Measurements from ENCODE around the gene FBXL22.
"Not testable (repeated sequence)": the region's sequence is repeated elsewhere in the genome, so short reads cannot be mapped to it uniquely, and the experiment has no call there.

FBXL22 gene

DNA sequence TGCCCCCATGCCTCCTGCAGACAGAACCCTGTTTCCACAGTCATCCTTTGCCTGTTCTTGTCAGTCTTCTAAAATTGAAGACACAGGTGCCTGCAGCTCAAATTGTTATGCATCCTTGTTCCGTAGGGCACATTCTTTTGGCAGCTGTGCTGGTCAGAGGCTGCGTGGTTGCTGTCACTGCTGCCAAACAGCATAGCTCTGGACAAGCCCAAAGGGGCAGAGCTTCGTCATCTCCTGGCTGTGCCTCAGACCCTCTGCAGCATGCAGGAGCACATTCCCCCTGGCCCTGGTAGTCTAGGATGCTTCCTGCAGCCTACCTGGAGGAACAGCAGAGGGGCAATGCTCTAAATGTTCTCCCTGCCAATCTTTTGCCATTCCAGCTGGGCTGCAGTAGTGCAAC lies 2.1 kb upstream of the FBXL22 start:
- no peak for DNase-seq

DNA sequence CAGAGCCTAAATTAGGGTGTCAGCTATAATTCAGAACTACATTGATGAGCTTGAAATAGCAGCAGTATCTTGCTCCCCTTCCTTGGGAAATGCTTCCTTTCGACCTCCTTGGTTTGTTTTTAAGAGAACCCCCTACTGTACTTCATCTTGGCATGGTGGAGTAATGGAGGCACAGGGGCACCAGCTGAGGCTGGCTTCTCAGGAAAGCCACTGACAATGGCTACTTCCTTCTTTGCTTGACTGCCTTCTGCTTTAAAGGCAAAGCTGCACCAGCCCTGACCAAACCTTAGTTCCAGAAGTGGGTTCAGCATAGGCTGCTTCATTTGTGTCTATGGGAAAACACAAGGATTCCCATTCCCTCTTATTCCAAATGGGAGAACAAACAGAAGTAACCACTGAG lies 1.5 kb upstream of the FBXL22 start:
- no peak for DNase-seq

GRCh38 chr15:63596676-63597037 lies 530 bp upstream of the FBXL22 start:
- no peak for DNase-seq

DNA sequence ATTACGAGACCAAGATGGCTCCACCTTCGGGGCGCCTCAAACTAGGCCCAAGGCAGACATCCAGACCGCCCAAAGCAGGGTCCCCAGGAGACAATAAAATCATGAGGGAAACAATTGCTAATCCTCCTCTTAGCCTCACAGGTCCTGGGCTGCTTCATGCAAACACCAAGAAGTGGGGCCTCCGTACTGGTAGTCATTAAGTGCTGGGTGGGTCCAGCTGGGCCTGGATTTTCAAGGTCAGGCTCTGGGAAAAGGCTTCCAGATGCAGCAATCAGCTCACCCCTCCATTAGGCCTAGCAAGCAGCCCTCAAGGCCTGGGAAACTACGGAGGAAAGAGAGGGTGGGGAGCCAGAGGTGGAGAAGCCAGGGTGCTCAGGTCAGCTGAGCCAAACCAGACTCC lies 634 bp downstream of the FBXL22 start:
- no peak for DNase-seq

DNA sequence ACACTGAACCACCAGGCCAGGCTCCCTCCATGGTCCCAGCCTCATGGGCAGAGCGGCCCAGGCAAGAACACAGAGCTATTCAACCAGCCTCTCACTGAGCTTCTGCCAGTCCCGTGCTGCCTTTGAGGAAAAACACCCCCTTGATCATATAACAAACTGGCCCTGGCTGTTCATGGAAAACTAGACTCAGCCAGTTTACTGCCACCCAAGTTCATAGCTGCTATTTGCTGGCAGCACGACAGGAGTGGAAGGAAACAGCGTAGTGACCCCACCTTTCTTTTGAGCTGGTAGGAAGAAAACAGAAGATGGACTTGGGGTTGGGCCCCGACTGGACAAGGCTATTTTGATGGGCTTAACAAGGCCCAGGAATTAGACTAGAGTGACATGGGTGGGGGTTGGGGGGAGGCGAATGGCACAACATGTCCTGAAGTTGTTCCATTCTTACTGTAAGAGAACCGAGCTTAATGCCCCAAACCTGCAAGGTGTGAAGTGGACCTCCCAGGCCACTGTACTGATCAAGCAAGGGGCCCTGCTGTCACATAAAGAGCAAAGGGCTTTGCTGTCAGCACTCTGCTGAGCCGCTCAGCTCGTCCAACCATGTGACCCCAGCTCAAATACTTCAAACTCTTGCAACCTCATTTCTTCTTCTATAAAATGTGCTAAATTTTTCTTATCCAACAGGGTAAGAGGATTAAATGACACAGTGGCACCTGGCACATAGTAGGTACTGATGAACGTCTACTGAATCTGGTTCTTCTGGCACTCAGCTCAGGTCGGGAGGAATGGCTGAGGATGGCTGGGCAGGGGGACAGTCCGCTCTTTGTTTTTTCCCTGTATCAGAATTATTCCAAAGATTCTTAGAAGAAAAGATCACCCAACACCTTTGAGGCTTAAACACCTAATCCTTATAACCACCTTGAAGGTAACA lies 1.6 kb downstream of the FBXL22 start:
- no peak for DNase-seq

GRCh38 chr15:63599401-63600000 lies 2.3 kb downstream of the FBXL22 start:
- no peak for DNase-seq

DNA sequence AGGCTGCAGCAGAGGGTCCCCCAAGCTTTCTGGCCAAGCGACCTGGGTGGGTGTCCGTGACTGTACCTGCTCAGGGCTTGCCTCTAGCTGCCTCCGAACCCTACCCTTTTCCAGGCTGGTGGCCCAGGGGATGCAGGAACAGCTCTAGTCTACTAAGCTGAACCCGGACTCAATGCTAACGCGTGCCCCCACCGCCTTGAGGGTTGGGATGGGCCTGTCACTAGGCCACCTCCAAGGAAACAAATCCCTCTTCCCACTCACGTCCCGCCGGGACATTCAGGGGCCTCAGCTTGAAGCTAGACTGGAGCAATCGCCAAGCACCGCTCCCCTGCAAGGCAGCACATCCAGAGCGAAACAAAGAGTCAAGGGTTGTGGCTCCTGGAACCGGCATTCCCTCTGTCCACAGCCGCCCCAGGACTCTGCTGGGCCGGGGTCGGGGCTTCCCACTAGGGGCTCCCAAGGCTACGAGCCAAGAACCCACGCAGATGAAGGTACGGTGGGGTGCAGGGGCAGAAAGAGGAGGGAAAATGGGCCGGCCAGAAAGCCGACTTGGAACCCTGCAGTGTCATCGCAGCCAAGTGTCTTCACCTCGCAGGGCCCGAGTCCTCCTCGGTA lies 2.9 kb downstream of the FBXL22 start:
- DNase-seq = no peak

GRCh38 chr15:63600616-63601025 lies 3.4 kb downstream of the FBXL22 start:
- peak; percentile 50 for DNase-seq

GRCh38 chr15:63601026-63601703 lies 4.0 kb downstream of the FBXL22 start:
- DNase-seq = no peak

- no peak for DNase-seq
Observed at GRCh38 chr15:63601704-63602185, 4.6 kb downstream of the FBXL22 start.

DNA sequence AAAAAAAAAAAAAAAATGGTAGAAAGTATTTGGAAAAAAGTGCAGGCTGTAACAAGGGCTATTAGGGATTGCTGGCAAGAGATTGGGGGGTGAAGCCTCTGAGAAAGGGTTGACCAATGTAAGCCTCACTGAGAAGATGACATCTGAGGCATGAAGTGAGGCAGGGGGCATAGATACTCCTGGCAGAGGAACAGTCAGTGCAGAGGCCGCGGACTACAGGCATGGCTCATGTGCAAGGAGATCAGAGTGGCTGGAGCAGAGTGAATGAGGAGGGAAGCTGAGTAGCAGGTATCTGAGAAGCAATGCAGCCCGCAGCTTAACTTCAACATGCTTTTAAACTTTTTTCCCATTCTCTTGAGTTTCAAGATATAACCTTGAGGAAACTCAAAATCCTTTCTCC lies 5.4 kb downstream of the FBXL22 start:
- no peak for DNase-seq

GRCh38 chr15:63603516-63603915 lies 6.3 kb downstream of the FBXL22 start:
- DNase-seq = no peak

DNA sequence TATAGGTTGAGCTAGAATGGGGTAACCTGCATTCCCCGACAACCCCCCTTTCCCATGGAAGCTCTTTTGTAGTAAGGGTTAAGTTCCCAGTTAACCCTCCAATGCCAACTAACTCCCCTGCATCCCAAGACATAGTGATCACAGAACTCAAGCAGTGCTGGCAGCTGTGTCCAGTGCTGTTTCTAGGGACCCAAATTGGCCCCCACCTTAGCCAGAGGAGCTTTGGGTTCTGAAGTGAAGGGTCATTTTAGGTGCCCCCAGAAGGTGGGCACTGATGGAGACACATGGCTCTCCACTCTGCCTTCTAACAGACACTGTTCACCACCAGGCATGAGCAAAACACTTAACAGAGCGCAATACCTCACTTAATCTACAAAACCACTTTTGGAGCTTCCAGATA lies 7.1 kb downstream of the FBXL22 start:
- no peak for DNase-seq

GRCh38 chr15:63605036-63605435 lies 7.8 kb downstream of the FBXL22 start:
- no peak for DNase-seq

DNA sequence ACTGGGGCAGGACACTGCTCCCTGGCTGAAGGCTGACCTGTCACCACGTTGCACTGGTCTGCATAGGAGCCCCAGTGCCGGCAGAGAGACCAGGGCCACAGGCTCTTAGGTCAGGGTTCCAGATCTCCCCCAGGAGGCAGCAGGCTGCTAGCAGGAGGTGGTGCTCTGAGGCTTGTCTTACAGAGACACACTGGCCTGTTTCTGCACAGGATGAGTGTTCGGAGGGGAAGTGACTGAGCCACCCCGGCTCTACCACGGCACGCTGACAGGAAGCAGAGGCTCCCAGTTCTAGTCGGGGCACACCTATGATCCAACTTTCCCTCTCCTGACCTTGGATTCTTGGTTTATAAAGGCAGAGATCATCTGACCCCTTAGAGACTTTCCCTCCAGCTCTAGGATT lies 8.6 kb downstream of the FBXL22 start:
- no peak for DNase-seq

- no peak for DNase-seq
Observed at GRCh38 chr15:63606308-63606707, 9.1 kb downstream of the FBXL22 start.

DNA sequence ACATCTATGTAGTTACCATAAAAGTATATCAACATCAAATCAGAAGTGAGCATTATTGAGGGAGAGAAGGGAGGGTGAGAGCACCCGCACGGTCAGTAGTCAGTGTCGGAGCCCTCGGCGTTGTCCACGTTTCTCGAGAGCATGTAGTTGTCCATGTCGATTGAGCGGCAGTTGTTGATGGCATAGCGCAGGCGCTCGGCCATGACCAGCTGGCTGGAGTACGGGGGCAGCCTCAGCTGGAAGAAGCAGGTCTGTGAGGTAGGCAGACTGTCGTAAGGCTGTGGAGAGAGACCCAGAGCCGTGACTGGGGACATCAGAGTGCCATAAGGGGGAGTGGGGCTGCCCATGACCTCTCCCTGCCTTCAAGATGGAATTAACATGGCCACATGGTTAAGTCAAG lies 11.8 kb downstream of the FBXL22 start:
- no peak for DNase-seq

- no peak for DNase-seq
Observed at GRCh38 chr15:63609448-63609847, 12.3 kb downstream of the FBXL22 start.

GRCh38 chr15:63610209-63610841 lies 13.1 kb downstream of the FBXL22 start:
- DNase-seq = peak; percentile 26

DNA sequence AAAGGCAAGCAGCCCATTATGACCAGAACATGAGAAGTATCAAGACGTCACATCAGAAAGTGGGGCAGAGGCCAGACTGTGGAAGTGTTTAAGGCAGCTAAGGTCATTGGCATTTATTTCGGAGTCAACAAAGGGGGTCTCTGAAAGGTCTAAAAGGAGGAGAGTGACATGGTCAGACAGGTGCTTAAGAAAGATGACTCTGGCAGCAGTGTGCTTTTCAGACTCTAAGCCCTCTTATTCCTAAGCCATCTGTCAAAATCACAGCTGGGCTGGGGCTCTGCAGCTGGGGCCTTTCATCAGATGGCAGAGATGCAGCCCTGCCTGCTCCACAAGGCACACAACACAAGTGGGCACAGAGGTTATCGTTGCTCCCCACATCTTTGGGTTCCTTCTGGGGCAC lies 14.0 kb downstream of the FBXL22 start:
- no peak for DNase-seq

DNA sequence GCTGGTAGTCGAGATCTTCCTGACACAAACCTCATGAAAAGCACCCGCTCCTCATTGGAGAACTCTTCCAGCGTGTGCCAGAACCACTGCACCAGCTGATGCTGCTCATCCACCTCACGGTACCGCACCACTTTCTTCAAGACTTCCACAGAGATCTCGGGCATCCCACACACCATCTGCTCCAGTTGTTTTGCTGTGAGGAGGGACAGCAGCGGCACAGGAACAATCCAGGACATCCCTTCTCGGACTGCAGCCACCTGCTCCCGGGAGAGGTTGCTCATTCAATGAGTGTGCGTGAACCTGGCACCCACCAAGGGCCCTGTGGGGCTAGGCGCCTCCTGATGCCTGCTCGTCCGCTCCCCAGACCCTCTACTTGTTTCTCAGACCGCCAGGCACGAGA lies 15.1 kb downstream of the FBXL22 start:
- DNase-seq = no peak

DNA sequence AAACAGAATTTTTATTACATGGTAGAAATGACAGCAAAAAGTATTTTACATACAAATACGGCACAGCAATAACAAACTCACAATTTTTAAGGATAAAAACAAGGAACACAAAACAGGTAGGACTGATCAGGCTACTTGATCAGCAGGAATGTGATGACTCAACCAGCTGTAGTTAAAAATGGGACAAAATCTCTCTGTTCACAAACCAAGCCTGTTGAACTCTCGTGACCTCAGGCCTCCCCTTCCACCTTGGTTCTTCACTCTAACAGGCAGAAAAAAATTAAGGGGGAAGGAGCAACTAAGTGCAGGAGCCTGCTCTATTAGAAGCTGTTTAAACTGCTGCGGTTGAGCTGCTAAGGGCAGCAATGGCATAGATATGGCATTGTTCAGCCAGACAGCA lies 18.7 kb downstream of the FBXL22 start:
- DNase-seq = no peak

- not testable (repeated sequence) for DNase-seq
Observed at GRCh38 chr15:63617147-63617546, 20.0 kb downstream of the FBXL22 start.

Data from DMS79 (cell line).